Activated CD4-positive, alpha-beta T cell treated with anti-CD3 and anti-CD28 coated beads, Interleukin-2, amount 50 U/mL, for 1 hour (primary cell): ENCODE results near the gene PRRG2.

Experiments used
- DNase-seq: peaks from one replicate; pipeline ENCODE4 v3.0.0-alpha.2; 2020

PRRG2 gene

GRCh38 chr19:49590071-49590970 is 9.2 kb downstream of the PRRG2 start:
- DNase-seq = peak; percentile 91

- peak; percentile 56 for DNase-seq
These were observed 10.0 kb downstream of the PRRG2 start, which contains the start of gene PRR12 for GRCh38 chr19:49590971-49591730. TSS of gene PRR12 (plus strand) at chr19:49591182. CDS start at chr19:49591655, 473 bp downstream.

GRCh38 chr19:49591731-49592485 is 10.8 kb downstream of the PRRG2 start:
- DNase-seq = peak; percentile 40

- DNase-seq = no peak
These were observed 11.5 kb downstream of the PRRG2 start for GRCh38 chr19:49592486-49593232.

GRCh38 chr19:49593233-49594113 is 12.4 kb downstream of the PRRG2 start:
- DNase-seq = peak; percentile 93

- no peak for DNase-seq
These were observed 13.3 kb downstream of the PRRG2 start for GRCh38 chr19:49594157-49594992.

GRCh38 chr19:49594993-49595818 is 14.1 kb downstream of the PRRG2 start:
- DNase-seq = no peak

GRCh38 chr19:49595819-49596404 is 14.8 kb downstream of the PRRG2 start:
- DNase-seq = no peak

GRCh38 chr19:49596407-49596806 is 15.3 kb downstream of the PRRG2 start:
- no peak for DNase-seq

- DNase-seq = no peak
These were observed 16.0 kb downstream of the PRRG2 start for GRCh38 chr19:49596954-49597702.

- DNase-seq = no peak
These were observed 16.5 kb downstream of the PRRG2 start for GRCh38 chr19:49597703-49597974.

GRCh38 chr19:49599378-49600295 is 18.5 kb downstream of the PRRG2 start:
- no peak for DNase-seq

- no peak for DNase-seq
These were observed 20.4 kb downstream of the PRRG2 start for GRCh38 chr19:49601482-49602038.

- DNase-seq = no peak
These were observed 21.7 kb downstream of the PRRG2 start for GRCh38 chr19:49602806-49603205.

- no peak for DNase-seq
These were observed 24.5 kb downstream of the PRRG2 start for GRCh38 chr19:49605605-49606004.

GRCh38 chr19:49609499-49610092 is 28.5 kb downstream of the PRRG2 start:
- DNase-seq = no peak

- DNase-seq = no peak
These were observed 32.3 kb downstream of the PRRG2 start for GRCh38 chr19:49613374-49613773.
